GM12872 (cell line): ENCODE measurements around the gene IFIT3.

ENCODE experiments used
- CTCF ChIP-seq: IDR thresholded peaks from 3 replicates; pipeline ENCODE4 v1.5.1; 2011; ENCODE audit warnings: low read depth, mild to moderate bottlenecking, low read length, moderate library complexity; ENCODE audit not compliant: insufficient read depth

The IFIT3 gene

DNA sequence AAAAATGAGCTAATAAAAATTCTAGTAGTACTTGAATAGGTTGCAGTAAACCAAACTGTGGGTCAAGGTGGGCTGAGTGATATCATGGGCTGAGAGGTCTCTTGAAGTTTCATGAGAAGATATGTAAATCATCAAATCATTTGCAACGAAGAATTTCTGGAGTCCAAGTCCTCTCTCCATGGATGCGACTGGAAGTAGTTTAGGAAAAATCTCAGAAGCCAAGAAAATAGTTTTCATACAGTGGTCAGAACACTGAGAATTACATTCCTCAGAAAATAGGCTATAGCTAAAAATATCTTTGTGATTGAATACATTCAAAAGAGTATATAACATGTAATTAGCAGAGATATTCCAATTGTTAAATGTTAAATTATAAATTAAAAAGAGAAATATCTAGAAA is 61.0 kb downstream of the IFIT3 start:
- TF ChIP-seq CTCF: no peak

DNA sequence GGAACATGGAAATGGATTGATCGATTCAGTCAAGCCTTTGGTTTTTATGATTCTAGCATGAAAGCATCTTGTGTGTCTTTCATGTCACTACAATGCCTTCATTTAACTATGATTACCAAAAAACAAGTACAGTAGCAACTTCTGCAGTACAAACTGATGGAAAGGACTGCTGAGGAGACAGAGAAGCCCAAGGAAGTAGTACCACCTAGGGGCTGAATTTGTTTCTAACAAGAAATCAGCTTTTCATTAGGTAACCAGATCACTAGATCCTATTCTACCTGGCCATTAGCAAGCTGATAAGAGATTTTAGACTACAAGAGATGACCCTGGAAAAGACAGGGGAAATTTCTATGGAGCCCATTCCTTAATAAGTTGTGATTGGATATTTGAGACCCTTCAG is 61.5 kb downstream of the IFIT3 start:
- peak; percentile 44; the same call in 2 of the 3 replicates for TF ChIP-seq CTCF
